ENCODE results near the gene LRTM1. TPM values are rescaled to one million over a fixed set of nuclear protein-coding genes. Genes with fewer than 3 reads are reported as not detected.

Gene LRTM1
- total RNA-seq, 2 donors from 2014 or later: not detected

DNA sequence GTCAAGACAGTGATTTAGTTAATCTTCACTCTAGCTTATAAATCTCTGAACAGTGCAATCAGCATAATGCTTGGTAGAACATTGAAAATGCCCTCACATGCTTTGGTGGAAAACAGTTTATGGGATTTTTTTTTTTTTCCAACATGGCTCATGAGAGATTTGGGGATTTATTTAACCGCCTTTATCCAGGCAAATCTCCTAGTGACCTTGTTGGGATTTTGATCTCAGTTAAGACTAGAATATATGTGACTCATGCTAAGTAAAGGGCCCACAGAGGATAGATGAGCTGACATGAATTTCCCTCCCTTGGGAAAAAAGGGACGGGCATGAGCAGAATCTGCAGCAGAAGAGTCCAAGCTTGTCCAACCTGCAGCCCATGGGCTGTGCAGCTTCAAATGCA is 18.7 kb downstream of the LRTM1 start:
- no peak overlapping the region for H3K27ac Mint-ChIP-seq
- no peak for ATAC-seq
- no peak for DNase-seq (ENCODE audit: low spot score in 2 of 2)
- H3K36me3 Mint-ChIP-seq: no peaks in the 10 kb centered on the region
- peaks cover 5 to 10% of the 10 kb centered on the region in 2 donors for H3K9me3 Mint-ChIP-seq

DNA sequence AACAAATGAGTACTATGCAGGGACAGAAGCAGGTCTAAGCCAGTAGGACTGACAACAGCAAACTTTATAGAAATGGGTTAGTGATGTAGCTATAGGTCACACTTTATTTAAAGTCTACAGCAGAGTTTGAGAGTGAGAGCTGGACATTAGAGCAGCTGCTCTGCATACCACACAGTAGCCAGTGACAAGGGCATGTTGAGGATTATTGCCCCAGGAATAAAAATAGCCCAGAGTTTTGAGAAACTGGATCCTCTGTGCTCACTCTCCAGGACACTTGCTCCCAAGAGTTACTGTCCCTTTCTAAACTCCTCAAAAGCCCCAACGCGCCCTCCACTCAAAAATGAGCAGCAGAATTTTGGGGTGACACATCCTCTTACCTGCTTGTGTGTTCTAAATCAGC is 21.1 kb downstream of the LRTM1 start:
- Mint-ChIP-seq H3K36me3 (no peaks in the 10 kb centered on the region), H3K9me3 (peaks cover 5% of the 10 kb centered on the region in 2 donors), H3K27ac (no peak overlapping the region)
- no peak for DNase-seq (ENCODE audit: low spot score in 2 of 2)
- ATAC-seq: no peak

DNA sequence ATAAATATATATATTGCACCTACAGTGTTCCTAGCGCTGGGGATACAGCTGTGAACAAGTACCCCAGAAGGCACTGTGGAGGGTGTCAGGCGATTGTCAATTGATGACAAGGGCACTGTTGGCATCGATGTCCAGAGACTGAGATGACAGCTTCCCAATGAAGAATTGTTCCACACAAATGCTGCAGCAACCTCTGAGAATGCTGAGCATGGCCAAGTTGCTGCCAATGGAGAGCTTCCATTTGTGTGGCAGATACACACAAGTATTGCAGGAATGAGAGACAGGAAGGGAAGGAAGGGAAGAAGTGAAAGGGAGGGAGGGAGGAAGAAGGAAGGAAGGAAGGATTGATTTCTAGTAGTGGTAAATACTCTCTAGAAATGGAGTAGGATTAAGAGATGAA is 21.9 kb downstream of the LRTM1 start:
- H3K9me3 Mint-ChIP-seq: no peaks in the 10 kb centered on the region
- no peak for DNase-seq (ENCODE audit: low spot score in 2 of 2)
- no peaks in the 10 kb centered on the region for H3K36me3 Mint-ChIP-seq
- no peak overlapping the region for H3K27ac Mint-ChIP-seq
- no peak for ATAC-seq

DNA sequence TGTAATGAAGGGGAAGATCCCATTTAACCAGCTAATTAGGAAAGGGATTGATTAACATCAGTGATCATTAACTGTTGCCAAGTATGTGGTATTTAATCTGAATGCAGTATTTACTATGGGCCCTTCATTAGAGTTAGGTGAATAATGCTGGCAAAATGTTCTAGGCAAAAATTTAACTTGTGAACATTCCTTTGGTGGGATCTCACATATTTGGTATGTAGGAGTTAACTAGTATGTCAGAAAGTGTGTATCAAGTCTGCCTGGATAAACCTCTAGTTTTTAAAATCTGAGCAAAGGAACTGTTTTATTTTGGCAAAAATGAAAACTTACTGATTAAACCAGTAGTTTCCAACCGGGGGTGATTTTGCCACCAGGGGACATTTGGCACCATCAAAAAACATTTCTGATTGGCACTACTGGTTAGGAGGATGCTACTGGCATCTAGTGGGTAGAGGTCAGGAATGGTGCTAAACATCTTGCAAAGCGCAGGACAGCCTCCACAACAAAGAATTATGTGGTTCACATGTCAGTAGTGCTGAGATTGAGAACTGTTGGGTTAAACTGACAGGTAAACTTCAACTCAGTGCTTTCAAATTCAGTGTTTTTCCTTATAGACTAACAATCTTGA is 22.5 kb downstream of the LRTM1 start:
- H3K27ac Mint-ChIP-seq: no peak overlapping the region
- H3K9me3 Mint-ChIP-seq: peaks cover 0 to 2% of the 10 kb centered on the region in 2 donors
- peaks cover 0 to 2% of the 10 kb centered on the region in 2 donors for H3K36me3 Mint-ChIP-seq
- DNase-seq (ENCODE audit: low spot score in 2 of 2): no peak
- no peak for ATAC-seq

DNA sequence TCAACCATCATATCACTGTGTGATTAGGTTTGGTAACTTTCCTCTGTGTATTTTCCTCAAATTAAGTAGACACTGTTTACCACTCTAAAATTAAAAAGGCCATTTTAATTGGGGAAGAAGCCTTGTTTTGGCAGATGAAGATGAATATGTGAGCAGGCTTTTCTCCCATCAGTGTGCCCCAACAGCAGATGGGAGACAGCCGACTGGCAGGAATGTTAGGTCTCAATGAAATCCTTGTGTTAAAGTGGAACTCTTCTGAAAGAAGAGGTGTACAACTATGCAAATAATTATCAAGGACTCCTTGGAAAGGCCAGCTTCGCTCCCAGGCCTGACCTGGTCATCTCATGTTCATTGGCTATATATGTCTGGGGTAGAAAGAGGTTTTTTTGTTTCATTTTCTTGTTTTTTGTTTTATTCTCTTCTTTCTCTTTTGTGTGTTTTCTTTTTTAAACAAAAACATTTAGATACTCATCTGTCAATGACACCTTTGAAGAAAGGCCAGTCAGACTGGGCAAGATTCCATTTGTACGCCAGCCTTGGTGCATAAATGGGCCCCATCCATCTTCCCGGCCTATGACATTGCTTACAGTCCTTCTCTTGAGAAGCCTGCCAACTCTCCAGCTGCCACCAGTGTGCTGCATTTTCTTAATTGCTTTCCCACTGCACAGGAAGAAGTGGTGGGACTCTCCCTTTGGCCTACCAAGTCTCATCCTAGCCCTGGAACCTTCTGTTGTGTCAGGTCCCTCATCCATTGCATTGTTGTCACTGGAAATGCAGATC is 25.8 kb downstream of the LRTM1 start:
- ATAC-seq (no peak), DNase-seq (ENCODE audit: low spot score in 2 of 2) (no peak)
- Mint-ChIP-seq H3K36me3 (peaks cover 0 to 9% of the 10 kb centered on the region in 2 donors), H3K27ac (no peak overlapping the region), H3K9me3 (peaks cover 0 to 8% of the 10 kb centered on the region in 2 donors)

DNA sequence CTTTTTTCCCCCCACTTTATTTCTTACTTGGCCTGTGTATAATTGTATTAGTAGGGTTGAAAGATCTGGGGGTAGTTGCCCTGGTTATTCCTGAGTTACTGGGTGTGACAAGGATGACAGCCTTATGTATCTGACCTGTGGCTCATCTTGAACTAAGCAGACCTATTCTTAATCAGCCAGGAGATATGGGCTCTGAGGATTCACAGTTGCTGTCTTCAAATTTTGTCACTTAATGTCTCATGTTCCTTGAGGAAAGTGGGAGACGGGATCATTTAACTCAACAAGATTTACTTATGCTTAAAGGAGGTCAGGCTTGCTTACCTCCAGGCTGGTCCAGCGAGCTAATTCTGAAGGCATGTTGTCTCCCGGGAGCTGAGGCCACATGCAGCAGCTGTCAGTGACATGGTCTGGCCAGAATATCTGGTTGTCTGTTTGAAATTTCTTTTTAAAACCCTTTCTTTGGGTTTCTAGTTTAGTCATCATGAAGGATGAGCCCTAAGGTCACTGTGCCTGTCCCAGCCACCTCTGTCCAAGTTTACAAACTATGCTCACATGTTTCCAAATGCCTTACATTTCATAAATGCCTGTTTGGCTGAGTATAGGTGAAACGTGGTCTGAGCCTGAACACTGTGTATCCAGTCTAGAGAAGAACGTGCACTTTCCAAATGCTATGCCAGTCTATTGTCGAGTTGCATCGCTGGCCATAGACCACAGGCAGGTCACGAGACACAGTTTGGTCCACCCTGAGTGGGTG is 26.8 kb downstream of the LRTM1 start:
- peaks cover 0 to 9% of the 10 kb centered on the region in 2 donors for H3K36me3 Mint-ChIP-seq
- DNase-seq (ENCODE audit: low spot score in 2 of 2) (no peak), ATAC-seq (no peak)
- peaks cover 0 to 9% of the 10 kb centered on the region in 2 donors for H3K9me3 Mint-ChIP-seq
- H3K27ac Mint-ChIP-seq: no peak overlapping the region

DNA sequence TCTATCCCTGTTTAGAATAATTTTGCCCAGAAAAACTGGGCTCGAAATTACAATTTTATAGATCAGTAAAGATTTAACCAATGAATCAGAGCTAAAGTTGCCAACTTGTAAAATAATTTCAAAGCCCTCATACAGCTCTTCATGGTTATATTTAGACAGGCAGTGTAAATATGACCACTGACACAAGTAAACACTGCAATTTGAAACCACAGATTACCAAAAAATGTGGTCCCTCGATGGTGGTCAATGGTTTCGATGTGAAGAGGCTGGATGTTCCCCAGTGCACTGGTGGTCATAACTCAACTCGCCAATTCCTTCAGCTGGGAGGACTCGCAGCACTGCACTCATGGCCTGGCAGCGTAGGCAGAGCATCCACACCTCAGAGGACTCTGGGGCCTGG is 28.6 kb downstream of the LRTM1 start:
- ATAC-seq (no peak), DNase-seq (ENCODE audit: low spot score in 2 of 2) (no peak)
- H3K27ac Mint-ChIP-seq: no peak overlapping the region
- H3K36me3 Mint-ChIP-seq: peaks cover 0 to 9% of the 10 kb centered on the region in 2 donors
- H3K9me3 Mint-ChIP-seq: peaks cover 0 to 13% of the 10 kb centered on the region in 2 donors

DNA sequence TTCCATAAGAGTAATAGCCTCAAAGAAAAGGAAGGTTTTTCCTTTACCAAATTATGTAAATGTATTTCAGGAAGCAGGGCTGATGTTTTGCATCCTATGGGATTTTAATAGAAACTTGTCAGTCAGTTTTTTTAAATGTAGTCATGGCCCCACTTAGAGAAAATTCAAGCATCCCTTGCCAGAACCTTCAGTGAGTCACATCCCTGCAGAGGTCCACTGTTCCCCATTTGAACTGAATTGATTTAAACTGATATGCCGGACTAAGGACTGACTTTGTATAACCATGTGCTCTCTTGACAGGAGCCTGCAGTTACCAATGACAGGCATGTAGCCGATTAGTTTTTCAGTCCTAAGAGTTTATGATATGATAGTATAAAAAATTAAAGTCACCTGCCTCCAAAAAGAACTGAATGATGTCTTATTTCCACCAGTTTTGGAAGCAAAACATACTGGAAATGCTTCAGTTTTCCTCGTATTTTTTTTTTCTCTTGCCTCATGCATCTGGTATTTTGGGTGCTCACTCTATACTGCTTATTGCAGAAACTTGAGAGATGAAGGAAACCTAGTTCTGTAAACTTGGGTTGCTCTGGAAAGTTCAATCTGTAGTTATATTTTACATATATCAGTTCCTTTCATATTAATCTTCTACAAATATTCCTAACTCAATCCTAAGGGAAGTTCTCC is 30.7 kb downstream of the LRTM1 start:
- Mint-ChIP-seq H3K27ac (no peak overlapping the region), H3K36me3 (peaks cover 0 to 9% of the 10 kb centered on the region in 2 donors), H3K9me3 (peaks cover 0 to 13% of the 10 kb centered on the region in 2 donors)
- DNase-seq (ENCODE audit: low spot score in 2 of 2) (no peak), ATAC-seq (no peak)

DNA sequence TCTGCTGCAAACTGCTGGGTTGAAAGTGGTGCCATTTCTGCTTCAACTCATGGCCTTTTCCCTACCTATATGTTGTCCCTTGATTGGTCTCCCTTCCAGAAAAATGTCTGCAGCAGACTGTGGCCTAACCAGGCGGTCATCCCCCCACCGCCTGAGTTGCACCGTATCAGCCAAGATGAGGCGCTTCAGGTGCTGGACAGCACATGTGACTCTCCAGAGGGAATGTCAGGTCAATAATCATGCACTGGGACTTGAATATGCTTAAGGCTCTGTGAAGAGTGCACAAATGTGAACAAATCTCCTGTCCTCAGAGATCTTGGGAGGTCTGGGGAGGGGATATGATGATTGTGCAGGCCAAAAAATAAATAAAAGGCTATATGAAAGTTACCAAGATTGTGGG is 32.2 kb downstream of the LRTM1 start:
- Mint-ChIP-seq H3K27ac (no peak overlapping the region), H3K36me3 (peaks cover 0 to 9% of the 10 kb centered on the region in 2 donors), H3K9me3 (peaks cover 0 to 13% of the 10 kb centered on the region in 2 donors)
- DNase-seq (ENCODE audit: low spot score in 2 of 2) (no peak), ATAC-seq (no peak)

DNA sequence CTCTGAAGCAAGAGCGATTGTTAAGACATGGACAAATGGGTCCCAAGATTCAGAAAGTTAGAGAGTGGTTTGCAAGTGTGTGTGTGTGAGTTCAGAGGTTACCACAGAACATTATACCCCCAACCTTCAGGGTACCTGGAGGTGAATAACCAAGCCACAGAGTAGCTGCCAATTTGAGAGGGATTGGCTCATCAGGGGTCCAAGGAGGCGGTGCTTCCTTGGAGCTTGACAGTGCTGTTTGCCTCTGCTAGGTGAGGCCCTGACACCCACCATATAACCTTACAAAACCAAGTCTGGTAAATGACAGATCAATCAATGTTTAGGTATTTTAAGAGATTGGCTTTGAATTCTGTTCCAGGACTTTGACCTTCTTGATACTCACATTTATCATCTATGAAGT is 35.7 kb downstream of the LRTM1 start:
- peaks cover 0 to 4% of the 10 kb centered on the region in 2 donors for H3K36me3 Mint-ChIP-seq

DNA sequence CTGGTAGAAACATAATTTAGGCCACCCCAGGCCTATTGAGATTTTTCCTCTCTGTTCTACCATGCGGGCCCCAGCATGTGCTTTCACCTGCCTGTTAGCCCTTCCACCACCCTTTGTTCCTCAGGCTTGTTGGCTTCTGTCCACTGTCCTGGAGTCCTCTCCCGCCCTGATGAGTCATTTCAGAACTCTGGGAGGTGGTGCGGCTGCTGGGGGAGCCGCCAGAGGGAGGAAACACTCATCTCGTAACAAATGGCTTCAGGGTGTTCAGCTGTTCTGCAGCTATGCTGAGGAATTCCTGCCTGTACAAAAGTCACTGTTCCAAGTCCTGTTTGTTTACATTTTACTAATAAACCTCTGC is 36.3 kb downstream of the LRTM1 start:
- DNase-seq (ENCODE audit: low spot score in 2 of 2) (no peak), ATAC-seq (no peak)
- H3K36me3 Mint-ChIP-seq: peaks cover 0 to 4% of the 10 kb centered on the region in 2 donors
- H3K9me3 Mint-ChIP-seq: peaks cover 7 to 13% of the 10 kb centered on the region in 2 donors
- no peak overlapping the region for H3K27ac Mint-ChIP-seq

More for the DNA sequence above, 35.7 kb downstream of the LRTM1 start:
- ATAC-seq (no peak), DNase-seq (ENCODE audit: low spot score in 2 of 2) (no peak)
- Mint-ChIP-seq H3K9me3 (peaks cover 7 to 13% of the 10 kb centered on the region in 2 donors), H3K27ac (no peak overlapping the region)

DNA sequence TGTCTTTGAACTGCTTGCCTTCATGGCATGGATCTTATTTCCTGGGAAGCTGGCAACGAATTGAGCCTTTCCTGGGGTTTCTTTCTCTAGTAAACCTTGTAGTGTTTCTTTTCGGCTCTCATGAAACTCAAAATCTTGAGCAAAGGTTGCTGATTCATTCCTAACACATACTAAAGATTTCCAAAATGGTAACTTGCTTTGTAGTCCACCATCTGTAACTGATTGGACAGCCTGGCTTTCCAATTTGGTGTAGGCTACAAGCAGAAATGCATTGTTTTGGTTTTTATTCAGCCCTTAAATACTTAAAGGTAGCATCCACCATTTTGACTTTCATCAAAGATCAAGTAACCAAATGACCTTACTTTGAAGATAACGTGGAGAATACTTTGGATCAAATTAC is 38.1 kb downstream of the LRTM1 start:
- no peak overlapping the region for H3K27ac Mint-ChIP-seq
- H3K9me3 Mint-ChIP-seq: peaks cover 7 to 8% of the 10 kb centered on the region in 2 donors
- no peak for ATAC-seq
- H3K36me3 Mint-ChIP-seq: peaks cover 0 to 4% of the 10 kb centered on the region in 2 donors
- no peak for DNase-seq (ENCODE audit: low spot score in 2 of 2)

DNA sequence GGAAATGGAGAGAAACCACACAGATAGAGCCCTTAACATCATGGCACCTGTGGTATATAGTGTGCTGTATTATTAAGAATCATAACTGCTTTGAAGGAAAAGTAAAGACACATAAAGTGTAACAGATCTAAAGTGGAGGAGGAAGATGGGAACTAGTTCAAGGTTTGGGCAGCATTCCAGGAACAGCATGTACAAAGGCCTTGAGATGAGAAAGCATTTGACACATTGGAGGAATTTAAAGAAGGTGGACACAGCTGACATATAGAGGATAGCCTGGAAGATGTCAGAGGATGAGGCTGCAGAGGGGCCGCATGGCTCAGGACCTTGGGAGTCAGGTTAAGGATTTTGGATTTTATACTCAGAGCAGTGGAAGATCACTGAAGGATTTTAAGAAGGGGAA is 39.0 kb downstream of the LRTM1 start:
- H3K36me3 Mint-ChIP-seq: peaks cover 0 to 4% of the 10 kb centered on the region in 2 donors
- ATAC-seq (no peak), DNase-seq (ENCODE audit: low spot score in 2 of 2) (no peak)
- H3K9me3 Mint-ChIP-seq: peaks cover 7 to 14% of the 10 kb centered on the region in 2 donors
- no peak overlapping the region for H3K27ac Mint-ChIP-seq

DNA sequence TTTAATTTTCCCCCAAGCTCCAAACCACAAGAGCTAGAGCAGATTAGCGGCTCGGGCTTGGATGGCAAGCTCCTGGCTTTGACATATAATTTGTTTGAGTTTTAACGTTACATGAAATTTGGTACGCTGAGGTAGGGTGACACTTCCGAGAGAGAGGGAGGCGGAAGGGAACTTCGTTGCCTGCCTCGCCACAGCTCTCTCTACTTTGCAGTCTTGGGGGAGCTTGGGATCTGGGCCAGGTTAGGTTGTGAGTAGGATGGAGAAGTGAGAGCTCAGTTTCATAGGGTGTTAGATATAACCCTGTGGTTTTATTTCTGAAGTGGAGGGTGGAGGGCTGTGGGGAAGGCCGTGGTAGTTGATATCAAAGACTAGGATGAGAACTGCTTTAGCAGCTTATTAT is 39.7 kb downstream of the LRTM1 start:
- H3K27ac Mint-ChIP-seq: no peak overlapping the region
- H3K36me3 Mint-ChIP-seq: peaks cover 0 to 4% of the 10 kb centered on the region in 2 donors
- DNase-seq (ENCODE audit: low spot score in 2 of 2) (no peak), ATAC-seq (no peak)
- H3K9me3 Mint-ChIP-seq: peaks cover 7 to 20% of the 10 kb centered on the region in 2 donors

DNA sequence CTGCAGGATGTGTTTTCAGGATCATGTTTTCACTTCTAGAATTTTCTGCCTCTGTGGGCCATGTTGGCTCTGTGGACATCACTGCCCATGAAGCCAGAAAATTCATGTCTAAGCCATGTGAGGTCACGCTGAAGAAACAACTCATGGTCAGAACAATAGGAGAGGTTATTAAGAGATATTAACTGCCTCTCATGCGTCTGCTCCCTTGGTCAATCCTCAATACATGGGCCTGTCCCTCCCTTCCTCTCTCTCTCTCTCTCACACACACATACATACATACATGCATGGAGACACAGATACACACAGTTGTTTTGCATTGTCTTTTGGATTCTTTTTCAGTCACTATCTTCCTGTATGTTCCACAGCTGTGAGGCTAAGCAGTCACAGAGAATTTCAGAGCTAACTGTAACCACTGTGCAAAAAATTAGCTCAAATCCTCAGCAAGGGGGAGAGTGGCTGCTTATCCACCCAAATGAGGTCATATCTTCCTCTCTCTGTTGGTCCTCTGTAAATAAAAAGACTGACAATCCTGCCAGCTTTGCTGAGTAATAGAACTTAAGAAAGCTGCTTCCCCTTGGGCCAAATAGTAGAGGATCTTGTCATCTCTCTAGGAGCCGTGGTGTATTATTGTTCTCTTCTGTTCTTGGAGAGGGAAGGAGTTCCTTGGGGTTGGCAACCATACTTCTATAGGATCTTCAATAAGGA is 45.6 kb downstream of the LRTM1 start:
- ATAC-seq (no peak), DNase-seq (ENCODE audit: low spot score in 2 of 2) (no peak)
- H3K36me3 Mint-ChIP-seq: no peaks in the 10 kb centered on the region
- H3K9me3 Mint-ChIP-seq: peaks cover 4 to 21% of the 10 kb centered on the region in 2 donors
- H3K27ac Mint-ChIP-seq: no peak overlapping the region

DNA sequence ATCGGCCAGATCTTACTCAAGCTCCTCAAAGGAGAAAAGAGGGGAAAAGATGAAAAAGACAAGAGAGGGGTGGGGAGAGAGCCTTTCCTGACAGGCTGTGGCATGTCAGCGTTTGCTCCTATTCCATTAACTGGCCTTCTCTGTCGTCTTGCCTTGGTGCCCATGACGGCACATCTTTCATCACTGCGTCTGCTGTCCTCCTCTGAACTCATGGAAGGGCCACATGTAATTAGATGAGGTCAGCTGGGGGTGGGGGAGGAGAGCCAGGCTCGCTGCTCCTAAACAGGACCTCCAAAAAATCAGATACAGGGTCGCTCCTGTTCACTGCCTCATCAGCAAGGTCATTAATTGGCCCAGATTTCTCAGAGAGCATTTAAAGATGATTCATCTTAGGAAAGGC is 49.7 kb downstream of the LRTM1 start:
- H3K36me3 Mint-ChIP-seq: no peaks in the 10 kb centered on the region
- H3K9me3 Mint-ChIP-seq: peaks cover 4 to 16% of the 10 kb centered on the region in 2 donors
- no peak for DNase-seq (ENCODE audit: low spot score in 2 of 2)
- H3K27ac Mint-ChIP-seq: no peak overlapping the region
- no peak for ATAC-seq

Data from activated naive CD4-positive, alpha-beta T cell treated with anti-CD3 and anti-CD28 coated beads, Interleukin-2, amount 50 U/mL, for 72 hours (primary cell).